Fibroblast of mammary gland (primary cell): ENCODE results near the gene SMIM8.
"Not testable (repeated sequence)": the region's sequence is repeated elsewhere in the genome, so short reads cannot be mapped to it uniquely, and the experiment has no call there.

Source experiments
- DNase-seq: peaks from one replicate; pipeline ENCODE4 v3.0.0-alpha.2; 2010; ENCODE audit warnings: low read depth
- H3K4me3 ChIP-seq: 2 replicates; pipeline ENCODE4 v1.5.1; 2011; ENCODE audit warnings: low read depth, mild to moderate bottlenecking, low read length, moderate library complexity; ENCODE audit not compliant: control insufficient read depth
- TF ChIP-seq, protein P1 (sequence below): conservative IDR thresholded peaks from 2 replicates; pipeline ENCODE4 v1.5.1; 2011; ENCODE audit warnings: low read depth, low read length, inconsistent platforms; ENCODE audit not compliant: control insufficient read depth, insufficient read depth

Gene SMIM8

DNA sequence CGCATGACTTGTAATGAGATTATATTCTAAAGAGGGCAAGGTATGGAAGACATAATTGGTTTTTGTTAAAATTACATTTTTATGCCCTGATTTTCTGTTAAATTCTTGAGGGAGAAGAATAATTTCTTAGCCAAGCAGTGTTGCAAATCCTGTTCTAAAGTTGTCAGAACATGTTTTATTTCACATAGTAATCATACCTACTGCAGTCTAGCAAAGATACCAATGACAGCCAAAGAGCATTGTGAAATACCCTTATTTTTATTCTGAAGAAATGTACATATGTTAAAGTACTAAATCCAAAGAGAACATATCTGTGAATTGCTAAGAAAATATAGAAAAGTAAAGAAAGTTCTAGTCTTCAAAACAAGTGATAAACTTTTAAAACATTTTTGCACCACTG lies 39.6 kb upstream of the SMIM8 start:
- no peak for DNase-seq
- H3K4me3 ChIP-seq: no peak overlapping the region
- TF ChIP-seq, protein P1, sequence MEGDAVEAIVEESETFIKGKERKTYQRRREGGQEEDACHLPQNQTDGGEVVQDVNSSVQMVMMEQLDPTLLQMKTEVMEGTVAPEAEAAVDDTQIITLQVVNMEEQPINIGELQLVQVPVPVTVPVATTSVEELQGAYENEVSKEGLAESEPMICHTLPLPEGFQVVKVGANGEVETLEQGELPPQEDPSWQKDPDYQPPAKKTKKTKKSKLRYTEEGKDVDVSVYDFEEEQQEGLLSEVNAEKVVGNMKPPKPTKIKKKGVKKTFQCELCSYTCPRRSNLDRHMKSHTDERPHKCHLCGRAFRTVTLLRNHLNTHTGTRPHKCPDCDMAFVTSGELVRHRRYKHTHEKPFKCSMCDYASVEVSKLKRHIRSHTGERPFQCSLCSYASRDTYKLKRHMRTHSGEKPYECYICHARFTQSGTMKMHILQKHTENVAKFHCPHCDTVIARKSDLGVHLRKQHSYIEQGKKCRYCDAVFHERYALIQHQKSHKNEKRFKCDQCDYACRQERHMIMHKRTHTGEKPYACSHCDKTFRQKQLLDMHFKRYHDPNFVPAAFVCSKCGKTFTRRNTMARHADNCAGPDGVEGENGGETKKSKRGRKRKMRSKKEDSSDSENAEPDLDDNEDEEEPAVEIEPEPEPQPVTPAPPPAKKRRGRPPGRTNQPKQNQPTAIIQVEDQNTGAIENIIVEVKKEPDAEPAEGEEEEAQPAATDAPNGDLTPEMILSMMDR: no peak

DNA sequence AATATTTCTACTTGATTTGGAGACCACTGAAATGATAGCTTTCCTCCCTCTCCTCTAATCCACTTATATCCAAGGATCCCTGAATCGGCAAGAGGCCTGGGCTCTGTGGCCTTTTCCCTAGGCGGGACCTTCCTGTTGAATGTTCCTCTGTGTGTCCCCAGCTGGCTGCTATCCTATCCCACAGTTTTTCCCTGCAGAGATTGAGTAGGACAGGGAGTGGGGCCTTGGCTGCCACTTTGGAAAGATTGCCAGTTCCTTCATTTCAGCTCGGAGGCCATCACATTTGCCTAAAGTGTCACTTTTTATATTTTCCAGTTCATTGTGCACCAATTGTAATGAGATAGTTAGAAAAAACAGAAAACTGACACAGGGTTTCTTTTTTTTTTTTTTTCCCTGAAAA lies 38.9 kb upstream of the SMIM8 start:
- H3K4me3 ChIP-seq: no peak overlapping the region
- TF ChIP-seq, protein P1: no peak
- no peak for DNase-seq

DNA sequence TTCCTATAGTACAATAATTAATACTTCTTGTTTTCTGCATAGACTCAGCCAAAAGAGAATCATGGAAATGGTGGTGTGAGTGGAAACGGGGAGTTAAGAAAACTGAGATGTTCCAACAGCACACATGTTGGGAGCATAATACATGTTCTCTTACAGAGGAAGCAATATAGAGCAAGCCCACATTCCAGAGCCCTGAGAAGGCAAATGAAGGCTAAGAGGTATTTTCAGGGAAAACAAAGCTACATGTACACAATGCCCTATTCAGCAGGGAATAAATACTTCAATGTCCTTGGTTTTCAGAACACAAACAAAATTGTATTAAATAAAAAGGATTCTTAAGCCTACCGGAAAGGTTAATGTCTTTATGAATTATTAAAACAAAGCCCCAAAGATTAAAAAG lies 35.1 kb upstream of the SMIM8 start:
- TF ChIP-seq, protein P1: no peak
- DNase-seq: no peak
- no peak overlapping the region for H3K4me3 ChIP-seq

DNA sequence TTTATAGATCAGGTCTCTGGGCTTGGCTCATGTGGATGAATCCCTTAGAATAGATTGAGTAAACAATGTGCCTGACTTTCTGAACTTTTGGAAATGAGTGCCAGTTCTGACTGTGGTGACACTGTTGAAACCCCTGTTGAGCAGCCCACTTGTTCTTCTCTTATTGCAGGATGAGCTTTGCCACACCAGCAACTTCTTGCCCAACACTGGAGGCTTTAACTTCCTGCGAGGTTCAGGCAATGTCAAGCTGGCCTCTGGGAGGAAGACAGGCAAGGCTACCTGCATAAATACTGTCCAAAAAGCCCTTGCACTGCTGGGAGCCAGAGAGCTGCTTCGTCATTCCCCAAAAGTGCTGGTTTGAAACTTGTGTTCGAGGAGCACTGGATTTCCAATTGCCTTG lies 32.8 kb upstream of the SMIM8 start:
- TF ChIP-seq, protein P1: no peak

DNA sequence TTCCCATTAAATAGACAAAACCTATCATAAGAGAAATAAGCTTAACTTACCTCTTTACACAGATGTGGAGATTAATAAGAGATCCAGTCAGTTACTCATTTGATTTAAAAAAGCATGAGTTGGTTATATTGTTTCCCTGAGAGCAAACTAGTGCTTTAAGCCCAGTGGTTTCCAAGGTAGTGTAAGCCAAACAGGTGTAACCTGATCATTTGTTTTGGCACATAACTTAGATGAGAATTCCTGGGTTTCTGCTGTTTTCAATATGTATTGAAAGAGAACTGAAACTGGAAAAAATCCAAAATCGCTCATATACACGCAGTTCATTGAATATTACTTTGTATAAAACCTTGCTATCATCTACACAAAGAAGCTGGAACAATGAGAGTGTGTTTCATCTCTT lies 30.5 kb upstream of the SMIM8 start:
- DNase-seq: no peak
- TF ChIP-seq, protein P1: no peak
- H3K4me3 ChIP-seq: no peak overlapping the region

More for the DNA sequence above, 32.8 kb upstream of the SMIM8 start:
- no peak for DNase-seq
- no peak overlapping the region for H3K4me3 ChIP-seq

DNA sequence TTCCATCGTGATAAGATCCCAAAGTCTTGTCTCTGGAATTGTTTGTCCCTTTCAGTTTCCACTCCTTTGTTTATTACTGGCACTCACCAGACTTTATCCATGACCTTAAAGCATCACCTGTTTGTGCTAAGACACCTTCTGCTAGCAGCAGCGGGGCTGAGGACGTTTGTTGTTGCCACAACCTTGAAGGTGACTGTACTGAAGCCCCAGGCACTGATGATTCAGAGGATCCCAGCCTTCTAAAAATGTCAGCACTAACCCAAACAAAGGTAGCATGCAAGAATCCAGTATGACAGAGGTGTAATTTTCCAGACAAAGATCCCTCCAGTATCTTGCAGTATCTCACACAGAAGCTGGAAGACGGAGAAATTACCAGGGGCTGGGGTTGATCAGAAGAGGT lies 28.9 kb upstream of the SMIM8 start:
- no peak overlapping the region for H3K4me3 ChIP-seq
- TF ChIP-seq, protein P1: no peak
- no peak for DNase-seq

DNA sequence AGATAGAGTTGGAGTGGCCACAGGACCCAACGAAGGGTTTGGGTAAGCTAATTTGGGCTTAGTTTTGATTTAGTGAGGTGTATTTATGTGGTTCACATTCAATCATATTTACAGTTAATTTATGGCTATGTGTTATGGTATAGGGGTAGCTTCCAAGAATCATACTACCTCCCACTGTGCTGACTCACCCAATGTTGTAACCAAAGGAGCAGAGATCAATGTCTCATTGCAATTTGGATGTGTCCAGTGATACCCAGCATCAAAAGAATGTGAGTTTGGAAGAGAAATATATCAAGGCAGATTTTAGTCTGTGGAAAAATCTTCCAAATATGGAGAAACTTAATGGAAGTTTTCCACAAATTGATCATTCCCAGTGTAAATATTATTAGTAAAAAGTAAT lies 25.3 kb upstream of the SMIM8 start:
- TF ChIP-seq, protein P1: no peak
- peak; percentile 63 for DNase-seq
- no peak overlapping the region for H3K4me3 ChIP-seq

DNA sequence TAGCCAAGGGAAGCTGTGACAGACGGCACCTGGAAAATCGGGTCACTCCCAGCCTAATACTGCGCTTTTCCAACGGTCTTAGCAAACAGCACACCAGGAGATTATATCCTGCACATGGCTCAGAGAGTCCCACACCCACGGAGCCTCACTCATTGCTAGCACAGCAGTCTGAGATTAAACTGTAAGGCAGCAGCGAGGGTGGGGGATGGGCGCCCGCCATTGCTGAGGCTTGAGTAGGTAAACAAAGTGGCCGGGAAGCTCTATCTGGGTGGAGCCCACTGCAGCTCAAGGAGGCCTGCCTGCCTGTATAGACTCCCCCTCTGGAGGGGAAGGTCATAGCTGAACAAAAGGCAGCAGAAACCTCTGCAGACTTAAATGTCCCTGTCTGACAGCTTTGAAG lies 21.1 kb upstream of the SMIM8 start:
- DNase-seq, H3K4me3 ChIP-seq: not testable (repeated sequence)
